ENCODE measurements around the gene OTUB2. TPM values are rescaled to one million over a fixed set of nuclear protein-coding genes. Genes with fewer than 3 reads are reported as not detected.

OTUB2 gene
- polyA plus RNA-seq, 1 of the 3 experiments (the other 2 are of a cell fraction) = 1.4 TPM

DNA sequence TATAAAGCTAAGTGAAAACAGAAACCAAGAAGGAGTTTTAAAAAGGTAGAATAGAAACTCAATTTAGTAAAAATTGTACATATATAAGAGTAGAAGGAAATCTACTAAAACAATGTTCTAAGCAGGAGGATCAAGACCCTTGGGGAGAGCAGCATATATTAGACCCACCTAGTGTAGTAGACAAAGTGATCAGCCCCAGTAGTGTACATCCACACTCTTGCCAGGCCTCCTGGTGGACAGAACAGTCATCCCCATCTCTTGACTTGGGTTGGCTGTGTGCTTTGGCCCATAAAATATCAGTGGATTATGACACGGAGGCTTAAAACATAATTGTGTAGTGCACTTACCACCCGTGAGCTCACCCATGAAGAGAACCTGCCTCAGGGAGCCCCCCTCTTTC is 10.9 kb upstream of the OTUB2 start:
- TF ChIP-seq GATA2 (CRISPR knock-in tag; IDR thresholded peaks at IDR 0.05) (no peak), USF1 (IDR thresholded peaks at IDR 0.05; ENCODE audit: borderline replicate concordance, low read depth) (no peak), EP300 (IDR thresholded peaks at IDR 0.05; ENCODE audit: borderline replicate concordance in 1 of 2, low read depth in 1 of 2, low read length in 1 of 2) (no peak)
- TF ChIP-seq, protein P1, sequence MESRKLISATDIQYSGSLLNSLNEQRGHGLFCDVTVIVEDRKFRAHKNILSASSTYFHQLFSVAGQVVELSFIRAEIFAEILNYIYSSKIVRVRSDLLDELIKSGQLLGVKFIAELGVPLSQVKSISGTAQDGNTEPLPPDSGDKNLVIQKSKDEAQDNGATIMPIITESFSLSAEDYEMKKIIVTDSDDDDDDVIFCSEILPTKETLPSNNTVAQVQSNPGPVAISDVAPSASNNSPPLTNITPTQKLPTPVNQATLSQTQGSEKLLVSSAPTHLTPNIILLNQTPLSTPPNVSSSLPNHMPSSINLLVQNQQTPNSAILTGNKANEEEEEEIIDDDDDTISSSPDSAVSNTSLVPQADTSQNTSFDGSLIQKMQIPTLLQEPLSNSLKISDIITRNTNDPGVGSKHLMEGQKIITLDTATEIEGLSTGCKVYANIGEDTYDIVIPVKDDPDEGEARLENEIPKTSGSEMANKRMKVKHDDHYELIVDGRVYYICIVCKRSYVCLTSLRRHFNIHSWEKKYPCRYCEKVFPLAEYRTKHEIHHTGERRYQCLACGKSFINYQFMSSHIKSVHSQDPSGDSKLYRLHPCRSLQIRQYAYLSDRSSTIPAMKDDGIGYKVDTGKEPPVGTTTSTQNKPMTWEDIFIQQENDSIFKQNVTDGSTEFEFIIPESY (IDR thresholded peaks at IDR 0.05; ENCODE audit: borderline replicate concordance, low read depth) = no peak
- H4K20me1 ChIP-seq (ENCODE audit: insufficient read depth) = no peaks in the 10 kb centered on the region

DNA sequence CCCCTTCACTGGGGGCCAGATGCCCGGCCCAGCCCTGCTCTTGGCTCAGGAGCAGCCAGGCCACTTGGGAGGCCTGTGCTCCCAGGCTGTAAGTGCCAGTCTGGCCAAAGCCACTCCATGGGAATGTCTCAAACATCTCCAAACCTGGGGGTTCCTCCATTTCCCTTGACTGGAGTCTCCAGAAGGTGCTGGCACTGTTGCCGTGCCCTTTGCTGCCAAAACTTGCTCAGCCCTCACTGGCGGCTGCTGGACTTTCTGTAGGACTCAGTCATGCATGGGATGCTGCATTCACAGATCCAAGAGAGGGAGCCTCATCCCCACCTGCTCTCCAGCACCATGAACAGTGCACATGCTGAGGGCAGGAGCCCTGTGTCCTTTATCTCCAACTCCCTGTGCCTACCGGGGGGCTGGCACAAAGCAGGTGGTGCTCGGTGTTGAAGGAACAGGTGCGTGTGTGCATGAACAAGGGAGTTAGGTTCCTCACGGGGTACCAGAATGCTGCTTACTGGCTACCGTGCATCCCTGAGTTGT is 9.6 kb upstream of the OTUB2 start:
- H4K20me1 ChIP-seq (ENCODE audit: insufficient read depth) = no peaks in the 10 kb centered on the region
- CTCF ChIA-PET = interaction anchor here (0.9 to 2.5 kb wide), 6 partner anchors 10 to 120 kb away, joined by 3 to 9 read pairs (median 4); partner anchors contain the start of gene OTUB2
- POLR2A ChIA-PET = no interaction called here

More for the DNA sequence above, 10.9 kb upstream of the OTUB2 start:
- H3K27ac ChIP-seq (ENCODE audit: low read depth in 2 of 2, low read length in 1 of 2) = no peak overlapping the region
- no peaks in the 10 kb centered on the region for H3K36me3 ChIP-seq (replicated peaks in 1 of 2; ENCODE audit: control insufficient read depth in 1 of 2, insufficient read depth in 2 of 2, low read length in 1 of 2)
- H3K4me3 ChIP-seq (ENCODE audit: low read depth in 2 of 2, low read length in 1 of 2) = no peak overlapping the region
- 55% methylated on average over 2 of the region's 2 CpGs for WGBS (ENCODE audit: low lambda C conversion rate)
- no peaks in the 10 kb centered on the region for H3K79me2 ChIP-seq (ENCODE audit: insufficient read depth)
- CTCF ChIA-PET = interaction anchor here (0.9 to 2.5 kb wide), 5 partner anchors 15 to 165 kb away, joined by 3 to 9 read pairs (median 6); no protein-coding TSS in a partner anchor
- H3K9ac ChIP-seq = no peak overlapping the region
- no peak overlapping the region for H2AFZ ChIP-seq (ENCODE audit: low read depth)
- H3K9me2 ChIP-seq = no peaks in the 10 kb centered on the region
- POLR2A ChIA-PET = no interaction called here
- DNase-seq = no peak
- peaks cover 6% of the 10 kb centered on the region; the same call in 1 of the 2 replicates for H3K27me3 ChIP-seq (ENCODE audit: insufficient read depth)
- no peaks in the 10 kb centered on the region for H3F3A ChIP-seq (replicated peaks; ENCODE audit: insufficient read depth)
- peaks cover 0 to 3% of the 10 kb centered on the region in 2 experiments; a peak in 1 of 4 replicates for H3K4me1 ChIP-seq (ENCODE audit: control insufficient read depth in 1 of 2, insufficient read depth in 2 of 2, low read depth in 1 of 2, low read length in 1 of 2)
- no peak overlapping the region for H3K4me2 ChIP-seq
- H3K9me3 ChIP-seq = no peaks in the 10 kb centered on the region

DNA sequence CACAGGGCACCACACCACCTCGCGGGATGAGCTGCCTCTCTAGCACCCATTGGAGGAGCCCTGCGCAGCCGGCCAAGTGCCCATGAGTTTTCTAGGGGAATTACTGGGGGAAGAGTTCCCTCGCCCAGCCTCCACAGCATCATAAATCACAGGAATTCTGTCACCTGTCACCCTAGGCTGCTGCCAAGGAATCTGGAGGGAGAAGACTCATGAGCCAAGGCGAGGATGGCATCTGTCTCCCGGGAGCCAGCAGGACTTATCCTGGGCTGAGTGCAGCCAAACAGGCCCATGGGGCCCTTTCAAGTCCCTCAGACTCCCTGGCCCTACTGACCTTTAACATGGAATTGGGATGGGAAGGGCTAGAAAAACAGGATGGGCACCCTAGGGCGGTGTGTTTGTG is 7.8 kb upstream of the OTUB2 start:
- WGBS (ENCODE audit: low lambda C conversion rate) = 90% methylated on average over 6 of the region's 8 CpGs
- CTCF ChIA-PET = interaction anchor here (1.0 to 2.5 kb wide), 7 partner anchors 14 to 119 kb away, joined by 3 to 9 read pairs (median 4); no protein-coding TSS in a partner anchor
- H3K9me2 ChIP-seq = no peaks in the 10 kb centered on the region

More for the DNA sequence above, 9.6 kb upstream of the OTUB2 start:
- TF ChIP-seq RXRA (IDR thresholded peaks at IDR 0.05; ENCODE audit: borderline replicate concordance, low read depth) (no peak), NRF1 (IDR thresholded peaks at IDR 0.05; ENCODE audit: low read depth, low read length) (no peak), MXI1 (IDR thresholded peaks at IDR 0.05; ENCODE audit: low read depth, low read length) (no peak), FOXM1 (IDR thresholded peaks at IDR 0.05; ENCODE audit: low read depth) (no peak), FOXJ3 (CRISPR knock-in tag; IDR thresholded peaks at IDR 0.05) (no peak)
- DNase-seq = no peak
- peaks cover 6% of the 10 kb centered on the region; the same call in 1 of the 2 replicates for H3K27me3 ChIP-seq (ENCODE audit: insufficient read depth)
- H3K79me2 ChIP-seq (ENCODE audit: insufficient read depth) = no peaks in the 10 kb centered on the region
- 61% methylated on average over 3 of the region's 8 CpGs for WGBS (ENCODE audit: low lambda C conversion rate)
- H3K9me3 ChIP-seq = no peaks in the 10 kb centered on the region
- no peak overlapping the region for H3K4me3 ChIP-seq (ENCODE audit: low read depth in 2 of 2, low read length in 1 of 2)
- no peak overlapping the region for H2AFZ ChIP-seq (ENCODE audit: low read depth)
- no peak overlapping the region for H3K9ac ChIP-seq
- H3K9me2 ChIP-seq = no peaks in the 10 kb centered on the region
- H3K4me2 ChIP-seq = no peak overlapping the region
- peaks cover 0 to 2% of the 10 kb centered on the region in 2 experiments; a peak in 1 of 4 replicates for H3K4me1 ChIP-seq (ENCODE audit: control insufficient read depth in 1 of 2, insufficient read depth in 2 of 2, low read depth in 1 of 2, low read length in 1 of 2)
- H3K36me3 ChIP-seq (replicated peaks in 1 of 2; ENCODE audit: control insufficient read depth in 1 of 2, insufficient read depth in 2 of 2, low read length in 1 of 2) = no peaks in the 10 kb centered on the region
- H3K27ac ChIP-seq (ENCODE audit: low read depth in 2 of 2, low read length in 1 of 2) = no peak overlapping the region
- H3F3A ChIP-seq (replicated peaks; ENCODE audit: insufficient read depth) = no peaks in the 10 kb centered on the region

More for the DNA sequence above, 7.8 kb upstream of the OTUB2 start:
- no peaks in the 10 kb centered on the region for H3K79me2 ChIP-seq (ENCODE audit: insufficient read depth)
- H4K20me1 ChIP-seq (ENCODE audit: insufficient read depth) = no peaks in the 10 kb centered on the region
- no peak overlapping the region for H2AFZ ChIP-seq (ENCODE audit: low read depth)
- DNase-seq = no peak
- no peaks in the 10 kb centered on the region for H3F3A ChIP-seq (replicated peaks; ENCODE audit: insufficient read depth)
- no peaks in the 10 kb centered on the region for H3K4me1 ChIP-seq (ENCODE audit: control insufficient read depth in 1 of 2, insufficient read depth in 2 of 2, low read depth in 1 of 2, low read length in 1 of 2)
- H3K36me3 ChIP-seq (replicated peaks in 1 of 2; ENCODE audit: control insufficient read depth in 1 of 2, insufficient read depth in 2 of 2, low read length in 1 of 2) = no peaks in the 10 kb centered on the region
- no peak overlapping the region for H3K4me2 ChIP-seq
- H3K27ac ChIP-seq (ENCODE audit: low read depth in 2 of 2, low read length in 1 of 2) = no peak overlapping the region
- POLR2A ChIA-PET = no interaction called here
- H3K27me3 ChIP-seq (ENCODE audit: insufficient read depth) = peaks cover 6% of the 10 kb centered on the region; the same call in 1 of the 2 replicates
- TF ChIP-seq YY1 (IDR thresholded peaks at IDR 0.05; ENCODE audit: low read depth) = no peak
- no peak for TF ChIP-seq USF1 (IDR thresholded peaks at IDR 0.05; ENCODE audit: borderline replicate concordance, low read depth)
- no peak for TF ChIP-seq POLR2AphosphoS5 (IDR thresholded peaks at IDR 0.05; ENCODE audit: low read depth, low read length)
- TF ChIP-seq RFX5 (IDR thresholded peaks at IDR 0.05; ENCODE audit: low read length) = no peak
- no peak for TF ChIP-seq SMC3 (IDR thresholded peaks at IDR 0.05; ENCODE audit: low read depth, low read length)
- TF ChIP-seq JUND (IDR thresholded peaks at IDR 0.05) = no peak
- no peak for TF ChIP-seq EZH2phosphoT487 (IDR thresholded peaks at IDR 0.05; ENCODE audit: borderline replicate concordance, low read depth)
- TF ChIP-seq RCOR1 (IDR thresholded peaks at IDR 0.05; ENCODE audit: low read length) = no peak
- TF ChIP-seq FOXJ3 (CRISPR knock-in tag; IDR thresholded peaks at IDR 0.05) = no peak
- no peaks in the 10 kb centered on the region for H3K9me3 ChIP-seq
- H3K9ac ChIP-seq = no peak overlapping the region
- no peak overlapping the region for H3K4me3 ChIP-seq (ENCODE audit: low read depth in 2 of 2, low read length in 1 of 2)
